HepG2 (cell line): Measurements from ENCODE around the gene RXFP1. TPM values are rescaled to one million over a fixed set of nuclear protein-coding genes. Genes with fewer than 3 reads are reported as not detected.
A peak's percentile ranks its signal among the peaks of the same experiment; 100 is the strongest.

Experiments
- BRD4 ChIP-seq: sonication (generic); formaldehyde crosslinking; IDR thresholded peaks from 2 replicates; pipeline ENCODE4 v1.4.0; 2020; ENCODE audit warnings: missing genetic modification reagents
- FOXA1 ChIP-seq, 2 experiments: fragments of 450-650 bp in 1 of 2; sonication (generic) in 1 of 2; formaldehyde crosslinking in 1 of 2; IDR thresholded peaks; 2 replicates each; pipeline versions ENCODE4 v1.4.0 to v1.6.1; 2016 to 2020; ENCODE audit warnings: missing genetic modification reagents in 1 of 2
- HDAC1 ChIP-seq: sonication (generic); formaldehyde crosslinking; IDR thresholded peaks from 2 replicates; pipeline ENCODE4 v1.5.1; 2020; ENCODE audit warnings: mild to moderate bottlenecking, missing genetic modification reagents
- HINFP ChIP-seq: sonication (generic); formaldehyde crosslinking; IDR thresholded peaks from 2 replicates; pipeline ENCODE4 v1.4.0; 2020; ENCODE audit warnings: low read depth, mild to moderate bottlenecking, missing genetic modification reagents
- MYPOP ChIP-seq: sonication (generic); formaldehyde crosslinking; IDR thresholded peaks from 2 replicates; pipeline ENCODE4 v1.8.1; 2023; ENCODE audit warnings: mild to moderate bottlenecking, moderate library complexity, missing genetic modification reagents
- NFE2 ChIP-seq: sonication (generic); formaldehyde crosslinking; IDR thresholded peaks from 2 replicates; pipeline ENCODE4 v1.4.0; 2020; ENCODE audit warnings: missing genetic modification reagents
- NFIC ChIP-seq: IDR thresholded peaks from 2 replicates; pipeline ENCODE4 v1.6.1; 2012; ENCODE audit warnings: mild to moderate bottlenecking, low read length, inconsistent platforms
- NR1H2 ChIP-seq: sonication (generic); formaldehyde crosslinking; IDR thresholded peaks from 2 replicates; pipeline ENCODE4 v1.8.1; 2022; ENCODE audit warnings: low read depth, missing genetic modification reagents, borderline replicate concordance
- SMARCE1 ChIP-seq: fragments of 450-650 bp; IDR thresholded peaks from 2 replicates; pipeline ENCODE4 v1.6.1; 2017; ENCODE audit warnings: borderline replicate concordance
- THRA ChIP-seq: sonication (generic); formaldehyde crosslinking; IDR thresholded peaks from 2 replicates; pipeline ENCODE4 v1.4.0; 2020; ENCODE audit warnings: missing genetic modification reagents, borderline replicate concordance
- YY1 ChIP-seq: IDR thresholded peaks from 2 replicates; pipeline ENCODE4 v1.6.1; 2011; ENCODE audit warnings: low read length, low read depth, moderate library complexity, mild to moderate bottlenecking; ENCODE audit not compliant: insufficient read depth, insufficient replicate concordance
- ZC3H13 ChIP-seq: sonication (generic); formaldehyde crosslinking; IDR thresholded peaks from 2 replicates; pipeline ENCODE4 v1.8.1; 2023; ENCODE audit warnings: mild to moderate bottlenecking, missing genetic modification reagents, moderate library complexity
- ZNF121 ChIP-seq: sonication (generic); formaldehyde crosslinking; IDR thresholded peaks from 2 replicates; pipeline ENCODE4 v1.5.0; 2020; ENCODE audit warnings: mild to moderate bottlenecking, missing genetic modification reagents
- ZNF484 ChIP-seq: sonication (generic); formaldehyde crosslinking; IDR thresholded peaks from 2 replicates; pipeline ENCODE4 v1.5.1; 2020; ENCODE audit warnings: mild to moderate bottlenecking, low read depth, missing genetic modification reagents, borderline replicate concordance
- ZNF672 ChIP-seq: sonication (generic); formaldehyde crosslinking; IDR thresholded peaks from 2 replicates; pipeline ENCODE4 v1.8.1; 2022; ENCODE audit warnings: missing genetic modification reagents
- polyA plus RNA-seq, 8 experiments: library from polyadenylated mRNA; depleted of rRNA in 3 of 8; stranded (reverse) in 7 of 8; unstranded in 1 of 8; fragments of >200 nt; fragmentation: Illumina TruSeq in 4 of 8; extraction: Trizol in 4 of 8; gene quantifications; 2 replicates each; pipeline versions ENCODE4 v1.2.1 to v1.2.3, GENCODE V29; 2011 to 2016; ENCODE audit warnings: low read depth in 4 of 8, missing spikeins in 1 of 8, mixed read lengths in 1 of 8; ENCODE audit not compliant: insufficient read depth in 1 of 8
- total RNA-seq, 5 experiments: library from RNA; depleted of rRNA; stranded (reverse); fragments of >200 nt; fragmentation: Illumina TruSeq; extraction: Trizol; gene quantifications; 2 replicates each; pipeline ENCODE4 v1.2.3, GENCODE V29; 2016; ENCODE audit warnings: low read depth in 1 of 5
- TF ChIP-seq, protein P1 (sequence below): IDR thresholded peaks from 2 replicates; pipeline ENCODE4 v1.6.1; 2018; ENCODE audit warnings: missing genetic modification reagents, mild to moderate bottlenecking, missing compliant biosample characterization
- TF ChIP-seq, protein P2 (sequence below), 2 experiments: sonication (generic) in 1 of 2; formaldehyde crosslinking in 1 of 2; IDR thresholded peaks; 2 replicates each; pipeline versions ENCODE4 v1.5.1 to v1.6.1; 2011 to 2020; ENCODE audit warnings: borderline replicate concordance in 1 of 2, low read depth in 1 of 2, low read length in 1 of 2, mild to moderate bottlenecking in 1 of 2, missing genetic modification reagents in 1 of 2, moderate library complexity in 1 of 2

RXFP1 gene
- total and polyA plus RNA-seq, 2 of the 13 experiments (the other 11 are each of a cell fraction or from before 2014, with no cell fraction given), result not detected

DNA sequence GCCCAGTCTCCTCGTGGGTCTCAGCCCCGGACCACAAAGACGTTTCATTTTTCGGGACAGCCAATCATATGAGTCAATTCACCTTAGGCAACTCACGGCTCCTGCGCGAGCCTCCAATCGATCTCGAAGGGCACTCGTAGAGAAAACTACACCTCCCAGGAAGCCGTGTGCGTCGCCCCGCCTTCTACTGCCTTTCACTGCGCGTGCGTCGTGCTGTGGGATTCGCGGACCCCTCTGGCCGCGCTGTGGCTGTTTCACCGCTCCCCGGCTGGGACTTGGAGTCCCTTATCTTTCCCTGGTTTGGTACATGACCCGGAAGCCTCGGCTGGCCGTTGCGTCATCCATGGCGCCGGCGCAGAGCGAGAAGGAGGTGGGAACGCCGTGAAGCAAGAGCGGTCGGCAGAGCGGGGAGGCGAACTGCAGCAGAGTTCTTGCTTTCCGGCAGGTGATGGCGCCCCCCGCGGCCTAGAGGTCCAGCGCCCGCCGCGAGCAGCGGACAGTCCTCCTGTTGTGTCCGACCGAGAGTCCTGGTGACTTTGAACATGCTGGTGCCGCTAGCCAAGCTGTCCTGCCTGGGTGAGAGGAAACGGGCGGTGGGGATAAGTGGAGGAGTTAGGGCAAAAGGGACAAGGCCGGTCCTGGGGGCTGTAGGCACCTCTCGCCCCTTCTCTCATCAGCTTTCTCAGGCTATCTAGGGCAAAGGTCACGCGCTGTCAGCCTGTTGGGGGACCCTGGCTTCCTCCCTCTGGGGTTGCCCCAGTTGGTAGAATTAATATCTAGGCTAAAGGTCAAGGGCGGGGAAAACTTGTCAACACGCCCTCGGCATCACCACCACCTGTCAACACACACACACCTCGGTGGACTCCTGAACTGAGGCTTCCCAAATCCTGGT, 150.5 kb downstream of the RXFP1 start, which contains the start of gene ETFDH (continued):
- TF ChIP-seq BRD4 (CRISPR knock-in tag) (peak; percentile 84), NFIC (no peak), HDAC1 (CRISPR knock-in tag) (peak; percentile 76), ZC3H13 (peak; percentile 46; the same call in 1 of the 2 replicates), YY1 (peak; percentile 84), FOXA1 (IDR thresholded peaks at IDR 0.05) (no peak), FOXA1 (CRISPR knock-in tag; IDR thresholded peaks at IDR 0.05) (peak; percentile 64), HINFP (peak; percentile 87), MYPOP (CRISPR knock-in tag) (peak; percentile 69), SMARCE1 (no peak), NFE2 (CRISPR knock-in tag) (no peak), THRA (peak; percentile 65; the same call in 1 of the 2 replicates), ZNF484 (CRISPR knock-in tag) (no peak), ZNF672 (CRISPR knock-in tag) (no peak), ZNF121 (CRISPR knock-in tag) (peak; percentile 76), NR1H2 (no peak)
- TF ChIP-seq, protein P1, sequence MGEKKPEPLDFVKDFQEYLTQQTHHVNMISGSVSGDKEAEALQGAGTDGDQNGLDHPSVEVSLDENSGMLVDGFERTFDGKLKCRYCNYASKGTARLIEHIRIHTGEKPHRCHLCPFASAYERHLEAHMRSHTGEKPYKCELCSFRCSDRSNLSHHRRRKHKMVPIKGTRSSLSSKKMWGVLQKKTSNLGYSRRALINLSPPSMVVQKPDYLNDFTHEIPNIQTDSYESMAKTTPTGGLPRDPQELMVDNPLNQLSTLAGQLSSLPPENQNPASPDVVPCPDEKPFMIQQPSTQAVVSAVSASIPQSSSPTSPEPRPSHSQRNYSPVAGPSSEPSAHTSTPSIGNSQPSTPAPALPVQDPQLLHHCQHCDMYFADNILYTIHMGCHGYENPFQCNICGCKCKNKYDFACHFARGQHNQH (CRISPR knock-in tag), result peak; percentile 91
- TF ChIP-seq, protein P2, sequence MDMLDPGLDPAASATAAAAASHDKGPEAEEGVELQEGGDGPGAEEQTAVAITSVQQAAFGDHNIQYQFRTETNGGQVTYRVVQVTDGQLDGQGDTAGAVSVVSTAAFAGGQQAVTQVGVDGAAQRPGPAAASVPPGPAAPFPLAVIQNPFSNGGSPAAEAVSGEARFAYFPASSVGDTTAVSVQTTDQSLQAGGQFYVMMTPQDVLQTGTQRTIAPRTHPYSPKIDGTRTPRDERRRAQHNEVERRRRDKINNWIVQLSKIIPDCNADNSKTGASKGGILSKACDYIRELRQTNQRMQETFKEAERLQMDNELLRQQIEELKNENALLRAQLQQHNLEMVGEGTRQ (IDR thresholded peaks at IDR 0.05; ENCODE audit: low read depth, low read length), result no peak
- TF ChIP-seq, protein P2 (CRISPR knock-in tag; IDR thresholded peaks at IDR 0.05; ENCODE audit: borderline replicate concordance), result no peak
